Stomach (tissue), 4 donors: ENCODE measurements around the gene SRPK3.

Experiments used
- CTCF ChIP-seq, 7 experiments: fragments of 450-650 bp in 4 of 7; fragments of 200-600 bp in 3 of 7; sonication (generic) in 3 of 7; IDR thresholded peaks; one replicate each; pipeline ENCODE4 v1.5.1; 2016 to 2019; ENCODE audit warnings: antibody characterized with exemption in 7 of 7, control low read depth in 2 of 7, mild to moderate bottlenecking in 1 of 7
- POLR2A ChIP-seq, 4 donors: fragments of 450-650 bp; IDR thresholded peaks; one replicate each; pipeline ENCODE4 v1.6.1; 2016; ENCODE audit warnings: antibody characterized with exemption in 4 of 4, control low read depth in 2 of 4, mild to moderate bottlenecking in 1 of 4, moderate library complexity in 1 of 4

GRCh38 chrX:153784325-153784967 is 3.6 kb downstream of the SRPK3 start:
- no peak for TF ChIP-seq CTCF (IDR thresholded peaks at IDR 0.05)
- no peak for TF ChIP-seq POLR2A (IDR thresholded peaks at IDR 0.05)
